ENCODE results near the gene TYW1B. TPM values are rescaled to one million over a fixed set of nuclear protein-coding genes. Genes with fewer than 3 reads are reported as not detected.
"Not testable (repeated sequence)": the region's sequence is repeated elsewhere in the genome, so short reads cannot be mapped to it uniquely, and the experiment has no call there.

Gene TYW1B
- total RNA-seq, 2 experiments from 2014 or later: 3.6 to 4.0 TPM

DNA sequence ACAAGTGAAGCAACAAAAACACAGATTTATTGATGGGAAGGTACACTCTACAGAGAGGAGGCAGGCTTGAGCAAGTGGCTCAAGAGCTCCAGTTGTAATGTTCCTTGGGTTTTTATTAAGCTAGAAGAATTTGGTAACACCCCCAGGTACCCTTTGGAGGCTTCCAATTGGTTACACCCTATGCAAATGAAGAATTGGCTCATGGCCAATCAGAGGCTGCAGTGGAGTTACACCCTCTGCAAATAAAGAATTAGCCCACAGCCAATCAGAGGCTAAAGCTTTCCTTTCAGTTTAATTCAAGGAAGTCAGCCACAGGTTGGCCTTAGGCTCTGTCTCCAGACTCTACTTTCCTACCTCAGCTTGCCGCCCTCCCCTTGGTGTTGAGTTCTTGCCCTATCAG lies 10.3 kb downstream of the TYW1B start:
- DNase-seq (peak in 1 of 14 experiments; percentile 25), ATAC-seq (ENCODE audit: poor library complexity) (peak; percentile 21)
- H3K27me3 ChIP-seq (ENCODE audit: control insufficient read depth in 1 of 2, insufficient read depth in 2 of 2, low read length in 2 of 2); H3K4me3 Mint-ChIP-seq; H3K4me1 ChIP-seq (ENCODE audit: insufficient read depth, low read length); H3K9me3 Mint-ChIP-seq; H3K27ac ChIP-seq (ENCODE audit: low read depth in 1 of 2, low read length in 2 of 2); H3K27me3 Mint-ChIP-seq; intact Hi-C loops (cut with DNase I, micrococcal nuclease); H3K9me3 ChIP-seq (ENCODE audit: control insufficient read depth in 1 of 2, insufficient read depth in 1 of 2, low read length in 2 of 2); H3K4me3 ChIP-seq (ENCODE audit: low read length); H3K4me1 Mint-ChIP-seq (ENCODE audit: low read depth); H3K27ac Mint-ChIP-seq; POLR2A ChIA-PET; CTCF ChIA-PET; H3K36me3 ChIP-seq (ENCODE audit: insufficient read depth, low read length): not testable (repeated sequence)
- peaks cover 37% of the 10 kb centered on the region for H3K36me3 Mint-ChIP-seq (ENCODE audit: low read depth)

- H3K9me3 ChIP-seq (ENCODE audit: control insufficient read depth in 1 of 2, insufficient read depth in 1 of 2, low read length in 2 of 2); DNase-seq; H3K9me3 Mint-ChIP-seq; POLR2A ChIA-PET; H3K4me3 ChIP-seq (ENCODE audit: low read length); H3K4me1 ChIP-seq (ENCODE audit: insufficient read depth, low read length); ATAC-seq (ENCODE audit: poor library complexity); H3K27ac ChIP-seq (ENCODE audit: low read depth in 1 of 2, low read length in 2 of 2); H3K27me3 Mint-ChIP-seq; H3K36me3 ChIP-seq (ENCODE audit: insufficient read depth, low read length); intact Hi-C loops (cut with DNase I, micrococcal nuclease); CTCF ChIA-PET; H3K27ac Mint-ChIP-seq; H3K4me3 Mint-ChIP-seq; H3K4me1 Mint-ChIP-seq (ENCODE audit: low read depth); H3K27me3 ChIP-seq (ENCODE audit: control insufficient read depth in 1 of 2, insufficient read depth in 2 of 2, low read length in 2 of 2): not testable (repeated sequence)
- H3K36me3 Mint-ChIP-seq (ENCODE audit: low read depth): peaks cover 44% of the 10 kb centered on the region
Observed at GRCh38 chr7:72816370-72817157, 11.4 kb downstream of the TYW1B start.

DNA sequence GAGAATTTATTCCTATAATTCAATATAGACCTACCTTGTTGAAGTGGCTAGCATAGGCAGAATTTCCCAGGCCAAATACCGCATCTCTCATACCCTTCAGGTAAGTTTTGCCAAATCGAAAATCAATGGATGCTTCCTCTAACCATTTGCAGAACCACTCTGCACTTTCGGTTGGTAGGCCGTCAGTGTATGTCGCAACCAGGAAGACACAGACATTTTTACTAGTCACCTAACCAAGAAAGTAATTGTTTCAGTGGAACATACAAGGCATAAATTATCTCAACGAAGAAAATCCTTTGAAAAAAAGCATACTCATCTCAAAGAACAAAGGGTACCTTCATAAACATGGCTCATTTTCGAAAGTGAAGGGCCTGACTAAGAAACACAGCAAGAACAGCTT lies 17.6 kb downstream of the TYW1B start:
- H3K4me3 ChIP-seq (ENCODE audit: low read length); DNase-seq; POLR2A ChIA-PET; H3K27ac ChIP-seq (ENCODE audit: low read depth in 1 of 2, low read length in 2 of 2); H3K4me1 Mint-ChIP-seq (ENCODE audit: low read depth); H3K27me3 Mint-ChIP-seq; intact Hi-C loops (cut with DNase I, micrococcal nuclease); ATAC-seq (ENCODE audit: poor library complexity); CTCF ChIA-PET; H3K4me1 ChIP-seq (ENCODE audit: insufficient read depth, low read length); H3K4me3 Mint-ChIP-seq; H3K27me3 ChIP-seq (ENCODE audit: control insufficient read depth in 1 of 2, insufficient read depth in 2 of 2, low read length in 2 of 2); H3K9me3 ChIP-seq (ENCODE audit: control insufficient read depth in 1 of 2, insufficient read depth in 1 of 2, low read length in 2 of 2); H3K27ac Mint-ChIP-seq; H3K9me3 Mint-ChIP-seq: not testable (repeated sequence)
- peaks cover 61% of the 10 kb centered on the region for H3K36me3 Mint-ChIP-seq (ENCODE audit: low read depth)
- H3K36me3 ChIP-seq (ENCODE audit: insufficient read depth, low read length): peaks cover 18% of the 10 kb centered on the region

DNA sequence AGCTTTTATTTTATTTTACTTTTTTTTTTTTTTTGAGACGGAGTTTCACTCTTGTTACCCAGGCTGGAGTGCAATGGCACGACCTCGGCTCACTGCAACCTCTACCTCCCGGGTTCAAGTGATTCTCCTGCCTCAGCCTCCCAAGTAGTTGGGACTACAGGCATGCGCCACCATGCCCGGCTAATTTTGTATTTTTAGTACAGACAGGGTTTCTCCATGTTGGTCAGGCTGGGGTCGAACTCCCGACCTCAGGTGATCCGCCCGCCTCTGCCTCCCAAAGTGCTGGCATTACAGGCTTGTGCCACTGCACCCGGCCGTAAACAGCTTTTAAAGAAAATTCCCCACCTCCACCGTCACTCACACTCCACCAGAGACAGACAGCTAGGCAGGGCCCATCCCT lies 19.5 kb downstream of the TYW1B start:
- not testable (repeated sequence) for H3K27me3 Mint-ChIP-seq
- H3K36me3 Mint-ChIP-seq (ENCODE audit: low read depth): peaks cover 62% of the 10 kb centered on the region

DNA sequence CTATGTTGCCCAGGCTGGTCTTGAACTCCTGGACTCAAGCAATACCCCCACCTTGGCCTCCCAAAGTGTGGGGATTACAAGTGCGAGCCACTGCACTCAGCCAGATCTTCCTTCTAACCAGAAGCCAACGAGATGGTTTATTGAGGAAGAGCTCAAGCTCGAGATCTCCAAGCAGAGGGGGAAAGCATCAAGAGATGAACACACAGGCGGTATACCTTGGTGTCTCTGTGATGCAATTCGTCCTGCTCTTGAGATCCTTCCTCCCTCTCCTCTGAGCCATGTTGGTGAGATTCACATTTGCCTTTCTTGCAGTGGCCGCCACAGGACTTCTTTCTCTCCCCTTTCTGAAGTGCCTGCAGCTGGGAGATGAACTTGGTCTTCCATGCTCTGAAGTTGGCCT lies 21.1 kb downstream of the TYW1B start:
- H3K9me3 ChIP-seq (ENCODE audit: control insufficient read depth in 1 of 2, insufficient read depth in 1 of 2, low read length in 2 of 2); H3K27ac Mint-ChIP-seq; H3K9me3 Mint-ChIP-seq; H3K27ac ChIP-seq (ENCODE audit: low read depth in 1 of 2, low read length in 2 of 2); intact Hi-C loops (cut with DNase I, micrococcal nuclease); ATAC-seq (ENCODE audit: poor library complexity); H3K4me3 ChIP-seq (ENCODE audit: low read length); H3K4me3 Mint-ChIP-seq; POLR2A ChIA-PET; H3K27me3 ChIP-seq (ENCODE audit: control insufficient read depth in 1 of 2, insufficient read depth in 2 of 2, low read length in 2 of 2); H3K27me3 Mint-ChIP-seq; CTCF ChIA-PET; H3K4me1 Mint-ChIP-seq (ENCODE audit: low read depth); H3K4me1 ChIP-seq (ENCODE audit: insufficient read depth, low read length): not testable (repeated sequence)
- peaks cover 19% of the 10 kb centered on the region for H3K36me3 ChIP-seq (ENCODE audit: insufficient read depth, low read length)
- DNase-seq: peak in 1 of 14 experiments; percentile 5
- peaks cover 63% of the 10 kb centered on the region for H3K36me3 Mint-ChIP-seq (ENCODE audit: low read depth)

More for the DNA sequence above, 19.5 kb downstream of the TYW1B start:
- intact Hi-C loops (cut with DNase I, micrococcal nuclease); POLR2A ChIA-PET; H3K4me3 Mint-ChIP-seq; H3K4me1 ChIP-seq (ENCODE audit: insufficient read depth, low read length); DNase-seq; H3K9me3 Mint-ChIP-seq; H3K27me3 ChIP-seq (ENCODE audit: control insufficient read depth in 1 of 2, insufficient read depth in 2 of 2, low read length in 2 of 2); H3K27ac Mint-ChIP-seq; CTCF ChIA-PET; H3K4me3 ChIP-seq (ENCODE audit: low read length); H3K9me3 ChIP-seq (ENCODE audit: control insufficient read depth in 1 of 2, insufficient read depth in 1 of 2, low read length in 2 of 2); H3K27ac ChIP-seq (ENCODE audit: low read depth in 1 of 2, low read length in 2 of 2); ATAC-seq (ENCODE audit: poor library complexity); H3K4me1 Mint-ChIP-seq (ENCODE audit: low read depth): not testable (repeated sequence)
- peaks cover 19% of the 10 kb centered on the region for H3K36me3 ChIP-seq (ENCODE audit: insufficient read depth, low read length)
